Measurements from ENCODE around the gene SEC61B. TPM values are rescaled to one million over a fixed set of nuclear protein-coding genes. Genes with fewer than 3 reads are reported as not detected.

SEC61B gene
- total and polyA plus RNA-seq, 9 of the 15 experiments (the other 6 are each of a cell fraction or from before 2014, with no cell fraction given): 57.8 to 262 (median 172) TPM

DNA sequence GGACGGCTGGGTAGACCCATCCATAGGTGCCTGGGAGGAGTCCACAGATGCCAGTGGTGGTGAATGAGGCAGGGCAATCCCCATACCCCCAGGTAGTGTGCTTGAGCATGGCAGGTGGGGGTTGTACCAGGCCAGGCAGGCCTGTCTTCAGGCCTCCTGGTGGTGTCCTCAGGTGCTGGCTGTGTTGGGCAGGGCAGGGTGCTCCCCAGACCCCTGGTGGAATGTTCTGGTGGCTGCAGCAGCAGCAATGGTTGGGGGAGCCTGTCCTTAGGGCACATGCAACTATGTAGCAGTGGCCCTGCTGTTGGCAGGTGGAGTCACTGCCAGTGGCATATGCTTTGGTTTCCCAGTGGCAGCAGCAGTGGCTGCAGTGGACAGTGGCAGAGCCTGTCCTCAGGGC is 10.3 kb upstream of the SEC61B start:
- no peak overlapping the region for H3K4me3 ChIP-seq
- H3K9me3 ChIP-seq (replicated peaks; ENCODE audit: control insufficient read depth, insufficient read depth, low read depth, low read length): peaks cover 3% of the 10 kb centered on the region
- H2AFZ ChIP-seq (ENCODE audit: low read depth, low read length): no peak overlapping the region
- no peak overlapping the region for H3K4me2 ChIP-seq (ENCODE audit: insufficient read depth, low read length)
- 11% methylated on average over 1 of the region's 1 CpG for WGBS (ENCODE audit: insufficient coverage, low coverage, missing lambda C conversion rate)
- 0 out of 3 replicates have a peak, but pooled peaks cover 3% of the 10 kb centered on the region for H3K79me2 ChIP-seq (ENCODE audit: control insufficient read depth, insufficient read depth, low read length)
- peaks cover 2 to 3% of the 10 kb centered on the region in 2 experiments; a peak in 2 of 5 replicates for H3K27me3 ChIP-seq (ENCODE audit: control insufficient read depth in 2 of 2, insufficient read depth in 2 of 2, low read length in 2 of 2)
- H3K9me1 ChIP-seq (ENCODE audit: control insufficient read depth, insufficient read depth, low read length): no peaks in the 10 kb centered on the region
- H4K20me1 ChIP-seq (replicated peaks; ENCODE audit: control insufficient read depth, insufficient read depth, low read length): no peaks in the 10 kb centered on the region
- ChIA-PET CTCF (ENCODE audit: low intra/inter-chr PET ratio) (no interaction called here), POLR2A (interaction anchor here (1.1 to 4.2 kb wide), 3 partner anchors 9 to 24 kb away, joined by 3 to 25 read pairs (median 4); partner anchors contain the start of genes ALG2 and SEC61B)
- 0 out of 2 replicates have a peak, but pooled peaks have one; percentile 12 for TF ChIP-seq POLR2G (IDR thresholded peaks at IDR 0.05; ENCODE audit: low read depth, low read length)
- TF ChIP-seq, protein P1, sequence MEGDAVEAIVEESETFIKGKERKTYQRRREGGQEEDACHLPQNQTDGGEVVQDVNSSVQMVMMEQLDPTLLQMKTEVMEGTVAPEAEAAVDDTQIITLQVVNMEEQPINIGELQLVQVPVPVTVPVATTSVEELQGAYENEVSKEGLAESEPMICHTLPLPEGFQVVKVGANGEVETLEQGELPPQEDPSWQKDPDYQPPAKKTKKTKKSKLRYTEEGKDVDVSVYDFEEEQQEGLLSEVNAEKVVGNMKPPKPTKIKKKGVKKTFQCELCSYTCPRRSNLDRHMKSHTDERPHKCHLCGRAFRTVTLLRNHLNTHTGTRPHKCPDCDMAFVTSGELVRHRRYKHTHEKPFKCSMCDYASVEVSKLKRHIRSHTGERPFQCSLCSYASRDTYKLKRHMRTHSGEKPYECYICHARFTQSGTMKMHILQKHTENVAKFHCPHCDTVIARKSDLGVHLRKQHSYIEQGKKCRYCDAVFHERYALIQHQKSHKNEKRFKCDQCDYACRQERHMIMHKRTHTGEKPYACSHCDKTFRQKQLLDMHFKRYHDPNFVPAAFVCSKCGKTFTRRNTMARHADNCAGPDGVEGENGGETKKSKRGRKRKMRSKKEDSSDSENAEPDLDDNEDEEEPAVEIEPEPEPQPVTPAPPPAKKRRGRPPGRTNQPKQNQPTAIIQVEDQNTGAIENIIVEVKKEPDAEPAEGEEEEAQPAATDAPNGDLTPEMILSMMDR (IDR thresholded peaks at IDR 0.05 in 2 of 3, conservative IDR thresholded peaks at IDR 0.05 in 1 of 3; ENCODE audit: insufficient read depth in 2 of 3, low read depth in 1 of 3, low read length in 3 of 3): peak in 2 of 3 experiments; percentile 14 to 83; a peak in 3 of 6 replicates
- no peak for TF ChIP-seq ZFPM2 (CRISPR knock-in tag; IDR thresholded peaks at IDR 0.05)
- TF ChIP-seq, protein P2, sequence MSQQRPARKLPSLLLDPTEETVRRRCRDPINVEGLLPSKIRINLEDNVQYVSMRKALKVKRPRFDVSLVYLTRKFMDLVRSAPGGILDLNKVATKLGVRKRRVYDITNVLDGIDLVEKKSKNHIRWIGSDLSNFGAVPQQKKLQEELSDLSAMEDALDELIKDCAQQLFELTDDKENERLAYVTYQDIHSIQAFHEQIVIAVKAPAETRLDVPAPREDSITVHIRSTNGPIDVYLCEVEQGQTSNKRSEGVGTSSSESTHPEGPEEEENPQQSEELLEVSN (IDR thresholded peaks at IDR 0.05; ENCODE audit: borderline replicate concordance in 1 of 2, extremely low read depth in 1 of 2, insufficient read depth in 1 of 2, insufficient read length in 1 of 2, low read depth in 1 of 2, low read length in 1 of 2, poor library complexity in 1 of 2, severe bottlenecking in 1 of 2): peak in 1 of 2 experiments; percentile 10
- TF ChIP-seq ZNF140 (CRISPR knock-in tag; IDR thresholded peaks at IDR 0.05): no peak
- TF ChIP-seq, protein P3, sequence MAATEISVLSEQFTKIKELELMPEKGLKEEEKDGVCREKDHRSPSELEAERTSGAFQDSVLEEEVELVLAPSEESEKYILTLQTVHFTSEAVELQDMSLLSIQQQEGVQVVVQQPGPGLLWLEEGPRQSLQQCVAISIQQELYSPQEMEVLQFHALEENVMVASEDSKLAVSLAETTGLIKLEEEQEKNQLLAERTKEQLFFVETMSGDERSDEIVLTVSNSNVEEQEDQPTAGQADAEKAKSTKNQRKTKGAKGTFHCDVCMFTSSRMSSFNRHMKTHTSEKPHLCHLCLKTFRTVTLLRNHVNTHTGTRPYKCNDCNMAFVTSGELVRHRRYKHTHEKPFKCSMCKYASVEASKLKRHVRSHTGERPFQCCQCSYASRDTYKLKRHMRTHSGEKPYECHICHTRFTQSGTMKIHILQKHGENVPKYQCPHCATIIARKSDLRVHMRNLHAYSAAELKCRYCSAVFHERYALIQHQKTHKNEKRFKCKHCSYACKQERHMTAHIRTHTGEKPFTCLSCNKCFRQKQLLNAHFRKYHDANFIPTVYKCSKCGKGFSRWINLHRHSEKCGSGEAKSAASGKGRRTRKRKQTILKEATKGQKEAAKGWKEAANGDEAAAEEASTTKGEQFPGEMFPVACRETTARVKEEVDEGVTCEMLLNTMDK (IDR thresholded peaks at IDR 0.05; ENCODE audit: borderline replicate concordance, insufficient read depth, low read depth, low read length, poor library complexity, severe bottlenecking): peak; percentile 63
- intact Hi-C loops (cut with micrococcal nuclease): no loop called here
- DNase-seq (ENCODE audit: extremely low read depth in 1 of 4, low spot score in 3 of 4) (no peak), FAIRE-seq (no peak), ATAC-seq (peak; percentile 86)
- in situ Hi-C loops (cut with MboI): no loop called here
- BruUV-seq (replicated peaks): no TSS peak
- no peaks in the 10 kb centered on the region; a peak in 1 of 5 replicates for H3K4me1 ChIP-seq (replicated peaks in 1 of 2; ENCODE audit: control insufficient read depth in 2 of 2, insufficient read depth in 2 of 2, low read length in 2 of 2)
- peaks cover 7% of the 10 kb centered on the region for H3K36me3 ChIP-seq (ENCODE audit: control insufficient read depth, insufficient read depth, low read length)
- no peak overlapping the region for H3K9ac ChIP-seq (ENCODE audit: insufficient read depth in 1 of 2, low read depth in 2 of 2, low read length in 2 of 2)
- no peak overlapping the region for H3K27ac ChIP-seq (ENCODE audit: extremely low read depth, low read depth, low read length)
